GM18498 (cell line): Measurements from ENCODE around the gene RUNX2.

Experiments
- ATAC-seq: cut with Tn5 transposase; IDR thresholded peaks from one replicate; pipeline ENCODE4 v1.9.1; 2021; ENCODE audit warnings: mild to moderate bottlenecking, moderate library complexity; ENCODE audit not compliant: unreplicated experiment

The RUNX2 gene

DNA sequence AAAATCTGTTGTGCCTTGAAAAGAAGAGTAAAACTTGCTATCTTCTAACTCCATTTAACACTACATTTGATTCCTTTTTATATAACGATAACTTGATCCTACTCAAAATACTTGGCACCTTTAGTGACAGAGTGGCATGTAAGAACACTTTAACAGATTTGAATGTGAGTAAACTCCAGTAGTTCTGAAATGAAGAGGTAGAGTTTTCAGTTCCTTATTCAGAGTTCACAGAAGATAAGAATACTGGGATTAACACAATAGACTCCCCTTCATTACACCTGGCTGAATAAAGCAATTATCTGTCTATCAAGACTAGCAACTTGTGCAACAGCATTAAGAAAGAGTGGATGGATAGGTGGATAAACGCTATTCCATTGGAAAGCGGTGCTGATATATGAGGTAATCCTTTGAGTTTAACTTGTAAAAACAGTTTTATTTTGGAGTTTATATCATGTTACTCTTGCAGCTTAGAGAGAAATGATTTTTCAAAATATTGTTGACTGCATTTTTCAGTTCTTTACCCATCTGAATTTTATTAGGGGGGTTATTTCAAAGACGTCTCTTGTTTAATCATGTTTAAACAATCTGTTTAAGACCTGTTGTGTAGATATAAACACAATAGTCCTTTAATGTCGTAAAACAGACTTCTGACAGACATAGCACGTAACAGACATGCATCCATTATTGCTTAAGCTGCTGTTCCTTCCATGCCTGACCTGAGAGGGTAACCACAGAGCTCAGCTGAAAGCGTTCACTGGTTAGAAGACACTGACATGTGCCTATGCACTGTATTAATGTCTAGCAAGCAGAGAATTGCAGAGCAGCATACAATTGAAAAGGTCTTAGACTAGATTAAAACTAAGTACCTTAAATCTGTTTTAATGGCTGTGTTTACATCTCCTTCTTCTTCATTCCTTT lies 152.0 kb downstream of the RUNX2 start:
- ATAC-seq, result peak; percentile 86

DNA sequence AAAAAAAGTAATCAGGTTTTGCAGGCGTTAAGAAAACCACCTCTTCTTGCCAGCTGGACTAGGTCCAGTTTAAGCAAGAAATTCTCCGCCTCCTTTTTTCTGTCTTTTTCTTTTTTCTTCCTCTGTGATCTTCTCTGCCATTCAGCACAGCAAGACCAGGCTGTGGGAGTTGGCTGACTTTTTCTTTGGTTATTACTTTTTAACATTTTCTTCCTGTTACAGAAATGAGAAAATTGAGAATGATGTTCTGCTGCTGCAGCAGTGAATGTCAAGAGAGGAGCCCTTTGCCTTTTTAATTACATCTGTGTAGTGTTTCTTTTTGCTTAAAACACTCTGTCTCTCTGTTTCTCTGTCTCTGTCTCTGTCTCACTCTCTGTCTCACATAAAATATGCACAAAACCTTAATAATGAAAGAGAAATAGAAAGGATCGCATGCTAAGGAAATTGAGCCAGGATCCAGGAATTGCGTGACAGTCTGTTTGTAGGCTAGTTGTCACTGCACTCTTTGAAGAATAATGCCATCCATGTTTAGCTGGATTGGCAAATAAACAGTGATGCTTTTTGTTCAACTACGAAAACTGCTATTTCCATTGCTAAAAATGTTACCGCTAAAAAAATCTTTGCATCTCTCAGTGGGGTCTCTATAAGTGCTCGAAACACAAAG lies 152.8 kb downstream of the RUNX2 start:
- ATAC-seq, result no peak

DNA sequence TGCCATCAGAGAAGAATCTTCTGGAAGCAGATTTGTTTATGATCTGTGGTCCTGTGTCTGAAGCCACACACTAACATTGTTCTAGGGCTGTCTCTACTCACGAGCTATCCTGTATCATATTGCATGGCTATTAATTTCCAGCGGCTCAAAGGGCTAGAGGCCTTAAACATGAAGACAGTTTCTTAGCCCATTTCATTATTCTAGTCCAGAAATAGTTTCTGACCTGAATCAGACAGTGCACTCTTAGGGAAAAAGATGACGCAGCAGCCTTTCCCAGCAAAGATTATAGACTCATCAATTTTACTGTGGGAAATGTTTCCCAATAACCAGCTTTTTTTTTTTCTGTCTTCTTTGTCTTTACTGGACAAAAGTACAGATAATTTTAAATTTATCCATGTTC lies 154.9 kb downstream of the RUNX2 start:
- ATAC-seq, result no peak

DNA sequence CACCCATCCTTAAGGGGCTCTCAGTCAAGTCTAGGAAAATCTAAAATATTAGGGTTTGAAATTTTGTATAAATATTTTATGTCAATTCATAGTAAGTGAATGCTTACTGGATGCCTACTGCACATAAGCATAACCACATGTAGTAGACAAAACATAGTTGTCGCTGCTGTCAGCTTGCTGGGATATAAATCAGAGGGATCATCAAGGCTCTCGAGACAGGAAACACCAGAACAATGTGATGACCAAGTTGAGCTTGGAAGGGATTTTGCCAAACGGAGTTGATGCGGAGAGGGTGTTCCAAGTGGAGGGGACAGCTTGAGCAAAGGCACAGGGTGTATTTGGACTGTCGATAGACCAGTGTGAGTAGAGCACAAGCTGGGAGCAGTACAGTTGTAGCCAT lies 155.4 kb downstream of the RUNX2 start:
- ATAC-seq, result no peak

DNA sequence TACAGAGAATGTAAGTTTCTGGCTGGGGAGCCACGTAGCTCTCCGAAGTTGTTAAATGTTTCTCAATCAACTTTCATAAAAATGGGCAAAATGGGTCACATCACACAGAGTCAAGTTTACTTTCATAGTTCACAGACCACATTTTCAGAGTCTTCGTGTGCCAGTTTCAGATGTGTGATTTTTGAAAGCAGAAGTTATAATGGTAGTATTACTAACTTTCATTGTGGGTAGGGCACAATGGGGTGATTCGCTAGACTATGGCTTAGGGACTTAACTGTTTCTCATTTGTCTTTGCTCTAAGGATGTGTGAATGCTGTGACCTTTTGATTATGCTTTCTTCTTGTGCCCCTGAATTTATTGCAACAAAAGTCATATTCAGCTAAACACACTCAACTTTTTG lies 158.6 kb downstream of the RUNX2 start:
- peak; percentile 72 for ATAC-seq

DNA sequence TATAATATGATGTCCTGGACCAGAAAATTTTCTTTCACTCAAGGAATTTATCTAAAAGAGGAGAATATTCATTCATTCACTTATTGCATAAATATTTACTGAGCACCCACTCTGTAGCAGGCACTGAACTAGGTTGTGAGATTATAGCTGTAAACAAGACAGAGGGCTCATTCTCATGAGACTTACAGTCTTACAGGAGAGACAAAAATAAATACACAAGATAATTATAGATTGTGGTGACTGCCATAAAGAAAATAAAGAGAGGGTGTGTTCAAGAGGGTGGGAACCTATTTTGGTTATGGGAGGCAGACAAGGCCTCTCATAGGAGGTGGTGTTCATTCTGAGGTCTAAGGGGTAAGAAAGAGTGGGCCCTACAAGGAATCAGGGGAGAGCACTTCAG lies 159.5 kb downstream of the RUNX2 start:
- ATAC-seq, result no peak

DNA sequence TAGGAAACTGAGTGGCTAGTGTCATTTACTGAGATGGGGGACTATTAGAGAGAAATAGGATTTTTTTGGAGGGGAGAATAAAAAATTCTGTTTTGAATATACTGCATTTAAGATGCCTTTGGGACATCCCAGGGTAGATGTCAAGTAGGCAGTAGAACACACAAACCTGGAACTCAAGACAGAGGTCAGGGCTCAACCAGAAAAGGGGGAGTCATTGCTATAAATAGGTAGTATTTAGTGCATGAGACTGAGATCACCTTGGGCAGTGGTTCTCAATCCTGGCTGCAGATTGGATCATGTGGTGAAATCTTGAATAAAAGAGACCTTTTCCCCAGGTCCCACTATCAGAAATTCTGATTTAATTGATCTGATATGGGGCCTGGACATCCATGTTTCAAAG lies 160.1 kb downstream of the RUNX2 start:
- ATAC-seq, result no peak

DNA sequence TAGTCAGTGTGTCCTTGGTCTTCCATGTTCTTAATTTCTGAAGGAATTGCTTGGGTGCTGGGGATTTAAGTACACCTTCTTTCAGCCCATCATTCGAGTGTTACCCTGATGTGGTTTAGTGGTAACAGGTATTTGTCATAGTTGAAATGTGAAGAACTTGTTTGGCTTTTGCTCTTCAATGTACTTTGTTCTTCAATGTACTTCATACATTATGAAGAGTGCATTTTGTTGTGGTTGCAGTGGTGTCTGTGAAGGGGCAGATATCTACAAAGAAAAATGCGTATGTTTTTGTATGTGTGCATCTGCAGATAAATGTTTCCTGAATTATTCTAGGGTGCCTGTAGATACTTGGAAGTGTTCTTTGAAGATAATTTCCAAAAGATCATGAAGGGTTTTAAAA lies 160.8 kb downstream of the RUNX2 start:
- no peak for ATAC-seq

DNA sequence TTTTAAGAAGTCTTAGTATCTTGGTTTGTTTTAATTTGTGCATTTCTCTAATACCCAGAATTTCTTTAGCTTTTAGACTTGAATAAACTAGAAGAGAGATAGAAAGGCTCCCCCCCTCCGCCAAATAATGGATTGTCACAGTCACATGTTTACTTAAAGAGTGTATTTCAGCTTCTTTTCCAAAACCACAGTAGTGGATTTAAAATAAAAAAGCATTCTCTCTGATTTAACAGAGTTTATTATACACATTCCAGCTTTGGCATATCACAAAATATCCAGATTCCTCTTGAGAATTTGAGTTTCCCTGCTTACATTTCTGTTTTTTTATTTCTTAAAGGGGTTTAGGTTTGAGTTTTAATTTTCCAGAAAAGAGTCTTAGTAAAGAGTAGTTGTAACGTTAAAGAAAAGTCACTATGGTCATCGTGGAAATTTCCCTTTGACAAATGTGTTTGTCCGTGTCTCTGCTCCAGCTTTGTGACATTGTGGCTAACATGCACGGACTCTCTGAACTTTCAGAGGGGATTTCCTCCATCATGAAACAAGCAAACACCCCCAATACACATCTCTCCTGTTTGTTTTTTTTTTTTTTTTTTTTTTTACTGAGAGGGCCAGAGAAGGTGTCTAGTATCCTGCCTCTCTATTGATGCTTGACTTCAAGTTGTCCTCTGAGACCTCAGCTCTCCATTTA lies 163.1 kb downstream of the RUNX2 start:
- ATAC-seq, result no peak

DNA sequence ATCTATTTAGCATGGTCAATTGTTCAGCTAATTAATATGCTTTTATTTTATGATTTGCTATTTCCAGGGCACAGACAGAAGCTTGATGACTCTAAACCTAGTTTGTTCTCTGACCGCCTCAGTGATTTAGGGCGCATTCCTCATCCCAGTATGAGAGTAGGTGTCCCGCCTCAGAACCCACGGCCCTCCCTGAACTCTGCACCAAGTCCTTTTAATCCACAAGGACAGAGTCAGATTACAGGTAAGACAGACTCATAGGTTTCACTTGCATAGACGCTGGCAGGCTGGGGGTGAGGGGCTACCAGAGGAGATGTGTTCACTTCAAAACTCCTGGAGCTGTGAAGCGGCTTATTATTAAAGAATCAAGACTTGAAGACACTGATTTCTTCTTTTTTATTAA lies 163.7 kb downstream of the RUNX2 start:
- ATAC-seq, result no peak

DNA sequence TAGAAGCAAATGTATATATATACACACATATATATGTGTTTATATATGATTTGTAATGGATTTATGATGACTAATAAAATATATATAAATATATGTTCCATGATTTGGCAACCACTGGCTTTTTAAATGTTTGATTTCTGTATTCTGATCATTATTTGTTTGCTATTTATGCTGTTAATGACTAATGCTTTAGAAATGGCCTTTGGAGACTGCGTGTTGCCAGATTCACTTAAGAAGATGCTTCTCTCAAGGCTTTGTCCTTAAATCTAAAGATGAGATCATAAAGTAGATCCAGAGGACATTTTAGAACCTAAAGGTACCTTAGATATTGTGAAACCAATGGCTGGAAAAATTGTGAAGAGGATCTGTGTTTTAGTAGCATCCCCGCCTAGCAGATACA lies 165.6 kb downstream of the RUNX2 start:
- ATAC-seq, result no peak

DNA sequence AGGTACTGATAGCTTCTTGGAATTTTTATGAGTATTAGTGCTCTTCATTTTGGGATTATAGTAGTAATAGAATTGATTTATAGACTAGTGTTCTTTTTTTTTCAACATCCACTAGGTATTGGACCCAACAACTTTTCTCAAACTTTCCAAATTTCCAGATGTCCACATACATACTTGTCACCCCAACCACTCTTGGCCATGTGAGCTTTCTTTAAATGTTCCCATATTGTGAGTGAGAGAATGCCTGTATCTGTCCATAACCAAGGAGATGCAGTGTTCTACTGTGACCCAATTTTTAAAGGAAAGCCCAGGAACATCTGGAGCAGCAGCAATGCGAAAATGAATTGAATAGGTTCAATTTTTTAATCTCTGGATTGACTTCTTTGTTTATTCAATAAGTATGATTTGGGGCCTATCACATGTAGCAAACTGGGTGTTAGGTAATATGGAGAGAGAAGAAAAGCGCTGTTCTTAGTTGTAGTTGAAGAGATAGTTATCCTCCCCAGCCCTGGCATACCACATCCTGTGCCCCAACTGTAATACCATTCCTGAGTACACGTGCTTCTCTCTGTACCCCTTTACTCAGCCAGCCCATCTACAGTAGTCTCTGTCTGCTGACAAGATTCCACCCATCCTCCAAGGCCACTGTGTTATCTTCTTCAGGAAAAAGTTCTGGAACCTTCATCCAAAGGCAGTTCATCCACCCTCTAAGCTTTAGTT lies 166.4 kb downstream of the RUNX2 start:
- ATAC-seq, result no peak

DNA sequence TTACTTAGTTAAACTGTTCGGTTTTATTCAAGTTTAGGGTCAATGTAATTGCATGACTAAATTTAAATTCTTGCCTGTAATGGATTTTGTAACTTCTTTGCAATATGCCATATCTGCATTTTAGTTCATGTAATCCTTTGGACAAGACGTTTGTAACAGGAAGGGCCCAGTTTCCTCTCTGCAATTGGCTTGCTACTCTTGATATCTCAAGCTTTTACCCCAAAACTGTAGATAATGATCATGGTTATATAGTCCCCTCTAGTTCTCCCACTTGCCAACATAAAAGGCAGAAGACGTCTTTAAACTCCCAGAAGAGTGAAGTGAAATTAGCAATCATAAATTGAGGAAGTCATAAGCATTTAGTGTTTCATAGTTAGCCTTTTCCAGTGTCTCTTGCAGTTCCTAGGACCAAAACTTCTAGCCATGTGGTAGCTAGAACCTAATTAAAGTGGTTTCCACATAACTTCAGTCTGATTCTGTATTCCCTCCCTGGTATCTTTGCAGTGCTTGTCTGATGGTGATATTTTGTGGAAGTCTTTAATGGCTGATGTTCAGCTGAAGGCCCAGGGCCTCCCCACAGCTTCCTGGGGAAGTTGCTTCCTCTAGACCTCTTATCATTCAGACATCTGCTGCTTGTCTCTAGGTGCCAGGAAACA lies 167.4 kb downstream of the RUNX2 start:
- no peak for ATAC-seq

DNA sequence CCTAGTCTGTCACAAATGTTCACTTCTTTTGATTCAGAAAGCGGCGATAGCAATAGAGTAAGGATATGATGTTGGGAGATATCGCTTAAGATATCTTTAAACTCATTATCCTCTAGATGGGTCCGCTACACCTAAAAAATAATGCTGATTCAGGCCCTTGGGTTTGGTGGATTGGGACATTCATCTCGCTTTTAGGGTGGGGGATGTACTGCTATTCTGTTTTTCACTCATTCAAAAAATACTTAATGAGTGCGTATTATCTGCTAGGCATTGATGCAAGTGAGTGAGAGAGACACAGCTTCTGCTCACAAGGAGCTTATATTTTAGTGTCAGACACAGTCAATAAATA lies 167.9 kb downstream of the RUNX2 start:
- ATAC-seq, result no peak

DNA sequence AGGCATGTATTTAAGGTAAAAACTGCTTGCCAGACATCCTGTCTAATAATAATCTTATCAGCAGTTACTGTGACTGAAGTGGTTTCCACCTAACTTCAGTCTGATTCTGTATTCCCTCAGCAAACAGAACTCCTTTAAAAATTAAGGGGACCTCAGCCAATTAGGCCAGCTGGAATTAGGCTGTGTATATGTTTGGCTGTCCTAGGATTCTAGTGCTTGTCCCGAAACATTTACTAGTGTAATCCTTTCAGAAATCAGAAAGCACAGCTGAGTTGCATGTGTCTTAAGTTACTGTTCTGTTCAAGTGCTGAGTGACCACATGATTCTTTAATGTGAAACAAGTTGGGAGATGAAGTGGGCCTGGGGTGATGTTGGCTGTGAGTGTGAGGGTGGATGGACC lies 170.5 kb downstream of the RUNX2 start:
- no peak for ATAC-seq

DNA sequence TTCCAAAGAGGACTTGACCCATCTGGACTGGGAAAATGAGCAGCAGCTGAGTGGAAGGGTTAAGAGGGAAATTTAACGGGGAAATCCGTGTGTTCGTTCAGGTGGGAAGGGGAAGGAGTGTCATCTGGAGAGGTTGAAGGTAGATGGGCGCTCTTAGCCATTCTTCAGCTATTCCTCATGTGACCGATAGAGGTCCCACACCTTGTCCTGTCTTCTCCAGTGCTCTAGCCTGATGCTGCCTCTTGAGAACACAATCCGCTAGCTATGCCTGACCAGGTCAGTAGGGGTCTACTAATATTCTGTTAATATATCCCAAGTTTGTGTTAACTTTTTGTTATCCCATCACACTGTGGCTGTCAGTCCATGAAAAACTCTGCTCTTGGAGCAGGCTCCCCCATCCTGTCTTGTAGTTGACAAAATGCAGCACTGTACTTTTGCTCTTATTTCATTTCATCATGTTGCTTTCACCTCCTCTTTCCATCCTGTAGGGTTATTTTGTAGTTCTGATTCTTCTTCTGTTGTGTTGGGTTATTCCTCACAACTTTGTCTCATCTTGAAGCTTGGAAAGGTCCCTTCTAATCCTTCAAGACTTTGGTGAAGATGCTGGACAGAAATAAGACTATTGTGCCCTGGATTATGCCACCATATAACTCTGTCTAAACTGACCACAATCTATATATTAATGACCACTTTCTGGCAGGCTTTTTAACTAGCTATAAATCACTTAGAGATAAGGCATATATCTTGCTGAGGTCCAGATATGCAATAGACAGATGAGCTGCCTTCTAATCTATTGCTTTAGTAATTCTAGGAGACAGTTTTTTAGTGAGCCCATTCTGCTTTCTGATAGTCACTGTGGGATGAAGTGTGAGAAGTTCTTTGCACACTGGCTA lies 173.0 kb downstream of the RUNX2 start:
- no peak for ATAC-seq

DNA sequence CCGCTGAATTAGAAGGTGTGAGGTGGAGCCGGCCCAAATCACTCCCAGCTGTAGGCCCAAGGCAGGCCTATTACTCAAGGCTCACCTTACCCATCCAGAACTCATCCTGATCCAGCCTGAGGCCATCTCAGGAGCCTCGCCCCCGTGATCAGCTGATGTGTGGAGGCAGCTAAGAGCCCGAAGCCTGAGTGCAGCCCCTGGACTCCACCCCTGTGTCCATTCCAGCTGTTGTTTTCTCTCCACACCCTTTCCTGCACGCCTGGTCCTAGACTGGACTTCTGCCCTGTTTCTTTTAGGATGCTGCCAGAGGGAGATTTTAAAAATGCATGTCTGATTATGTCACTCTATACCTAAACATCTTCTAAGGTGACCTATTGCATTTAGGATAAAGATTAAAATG lies 174.3 kb downstream of the RUNX2 start:
- no peak for ATAC-seq

DNA sequence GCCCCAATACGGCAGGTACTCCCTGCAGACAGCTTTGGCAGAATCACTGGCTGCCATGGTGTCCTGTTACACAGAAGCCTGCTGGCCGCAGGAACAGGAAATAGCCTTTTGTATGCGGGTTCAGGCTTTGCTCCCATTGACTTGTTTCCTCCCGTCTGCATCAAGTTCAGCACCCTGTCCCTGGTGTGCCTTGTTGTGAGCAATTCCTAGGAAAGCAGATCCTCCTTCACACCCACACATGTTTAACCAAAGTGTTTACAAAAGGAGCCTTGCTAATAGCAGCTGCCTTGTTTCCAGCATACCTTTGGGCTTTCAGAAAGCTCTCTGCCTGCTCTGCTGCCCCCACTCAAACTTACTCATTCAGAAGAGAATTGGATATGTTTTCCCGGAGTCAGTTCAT lies 176.8 kb downstream of the RUNX2 start:
- no peak for ATAC-seq

DNA sequence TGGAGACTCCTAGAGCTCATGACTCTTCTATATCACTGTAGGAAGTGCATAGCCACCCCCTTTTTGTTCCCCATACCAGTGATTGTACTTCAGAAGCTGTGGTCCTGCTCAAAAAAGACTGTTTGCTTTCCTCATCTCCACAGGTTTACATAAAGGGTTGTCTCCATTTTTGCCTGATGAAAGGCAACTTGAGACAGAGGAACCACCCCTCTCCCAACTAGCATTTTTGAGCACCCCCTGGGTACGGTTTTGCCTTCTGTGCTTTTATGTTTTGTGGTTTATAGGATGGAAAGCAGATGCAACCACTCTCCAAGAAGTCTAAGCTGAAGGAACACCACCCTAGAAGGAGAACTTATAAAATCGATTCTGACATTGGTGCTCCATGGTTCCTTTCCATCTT lies 177.3 kb downstream of the RUNX2 start:
- ATAC-seq, result no peak

DNA sequence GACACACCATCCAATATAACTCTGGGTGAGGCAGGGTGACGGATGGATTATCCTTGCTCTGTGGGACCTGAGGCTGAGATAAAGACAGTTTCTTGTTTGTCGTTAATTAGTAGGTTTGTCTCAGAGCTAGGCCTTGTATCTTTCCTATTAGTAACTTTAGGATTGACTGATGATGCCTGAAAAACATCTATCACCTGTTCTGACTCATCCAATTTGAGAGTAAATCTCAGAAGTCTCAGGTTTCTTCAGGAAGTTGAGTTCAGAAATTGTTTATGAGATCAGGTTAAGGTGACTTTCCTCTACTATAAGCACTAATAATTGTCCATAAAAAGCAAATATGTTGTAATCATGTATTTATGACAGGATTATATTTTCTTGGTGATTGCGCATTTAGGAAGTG lies 179.1 kb downstream of the RUNX2 start:
- ATAC-seq, result no peak
